ENCODE measurements around the gene SLC9A8. TPM values are rescaled to one million over a fixed set of nuclear protein-coding genes. Genes with fewer than 3 reads are reported as not detected.
"Not testable (repeated sequence)": the region's sequence is repeated elsewhere in the genome, so short reads cannot be mapped to it uniquely, and the experiment has no call there.

SLC9A8 gene
- total RNA-seq, 5 donors from 2014 or later (not counting 1 experiment from before 2014, with no cell fraction given), result 22.2 to 34.2 (median 25.6) TPM

GRCh38 chr20:49856904-49857303 is 44.3 kb downstream of the SLC9A8 start:
- peaks cover 0 to 68% of the 10 kb centered on the region in 2 donors for H3K36me3 ChIP-seq (ENCODE audit: control insufficient read depth in 2 of 2, extremely low read depth in 1 of 2, insufficient read depth in 1 of 2, low read length in 1 of 2)
- no peak for DNase-seq
- POLR2A ChIA-PET, result interaction anchor here in 1 of 2 donors (0.6 kb wide), 2 partner anchors 16 to 185 kb away, joined by 3 to 4 read pairs; no protein-coding TSS in a partner anchor

GRCh38 chr20:49858076-49858585 is 45.5 kb downstream of the SLC9A8 start:
- WGBS (ENCODE audit: insufficient coverage), result no CpG with 5 or more reads among the region's 2 CpGs
- peaks cover 54% of the 10 kb centered on the region for H3K36me3 Mint-ChIP-seq
- POLR2A ChIA-PET, result no interaction called here
- no peak for DNase-seq
- Histone ChIP-seq H3K27me3 (replicated peaks in 1 of 2; ENCODE audit: control insufficient read depth in 2 of 2, extremely low read depth in 1 of 2, insufficient read depth in 2 of 2, low read length in 1 of 2) (no peaks in the 10 kb centered on the region), H3K36me3 (ENCODE audit: control insufficient read depth in 2 of 2, extremely low read depth in 1 of 2, insufficient read depth in 1 of 2, low read length in 1 of 2) (peaks cover 0 to 69% of the 10 kb centered on the region in 2 donors), H3K4me3 (ENCODE audit: control insufficient read depth in 1 of 2, extremely low read depth in 1 of 2, low read length in 1 of 2) (no peak overlapping the region), H3K4me1 (ENCODE audit: control insufficient read depth in 1 of 2, extremely low read depth in 1 of 2, insufficient read depth in 2 of 2, low read length in 2 of 2) (no peaks in the 10 kb centered on the region), H3K27ac (ENCODE audit: low read length) (no peak overlapping the region), H3K9me3 (no peaks in the 10 kb centered on the region)
- ATAC-seq (replicated peaks in 1 of 4), result no peak
- CTCF ChIA-PET, result no interaction called here
- H3K9me3 Mint-ChIP-seq, result no peaks in the 10 kb centered on the region
- H3K27me3 Mint-ChIP-seq, result no peaks in the 10 kb centered on the region
- H3K4me1 Mint-ChIP-seq, result no peaks in the 10 kb centered on the region
- H3K27ac Mint-ChIP-seq, result no peak overlapping the region
- no peak overlapping the region for H3K4me3 Mint-ChIP-seq

More at GRCh38 chr20:49856904-49857303, 44.3 kb downstream of the SLC9A8 start:
- no peaks in the 10 kb centered on the region for H3K4me1 ChIP-seq (ENCODE audit: control insufficient read depth in 1 of 2, extremely low read depth in 1 of 2, insufficient read depth in 2 of 2, low read length in 2 of 2)
- no peak overlapping the region for H3K4me3 ChIP-seq (ENCODE audit: control insufficient read depth in 1 of 2, extremely low read depth in 1 of 2, low read length in 1 of 2)
- WGBS (ENCODE audit: insufficient coverage), result no CpG with 5 or more reads among the region's 3 CpGs
- H3K9me3 ChIP-seq, result no peaks in the 10 kb centered on the region
- Mint-ChIP-seq H3K36me3 (peaks cover 52% of the 10 kb centered on the region), H3K27ac (no peak overlapping the region), H3K27me3 (no peaks in the 10 kb centered on the region), H3K9me3 (no peaks in the 10 kb centered on the region), H3K4me3 (no peak overlapping the region), H3K4me1 (no peaks in the 10 kb centered on the region)
- ATAC-seq (replicated peaks in 1 of 4), result no peak
- no peaks in the 10 kb centered on the region for H3K27me3 ChIP-seq (replicated peaks in 1 of 2; ENCODE audit: control insufficient read depth in 2 of 2, extremely low read depth in 1 of 2, insufficient read depth in 2 of 2, low read length in 1 of 2)
- CTCF ChIA-PET, result interaction anchor here in 1 of 2 donors (0.8 kb wide), 1 partner anchor 14 kb away, joined by 3 read pairs; no protein-coding TSS in a partner anchor
- H3K27ac ChIP-seq (ENCODE audit: low read length), result no peak overlapping the region

- WGBS (ENCODE audit: insufficient coverage), result 97% methylated on average over 4 of the region's 6 CpGs
- Mint-ChIP-seq H3K27me3 (no peaks in the 10 kb centered on the region), H3K36me3 (peaks cover 51% of the 10 kb centered on the region), H3K9me3 (no peaks in the 10 kb centered on the region), H3K4me1 (no peaks in the 10 kb centered on the region), H3K4me3 (no peak overlapping the region), H3K27ac (no peak overlapping the region)
- Histone ChIP-seq H3K4me3 (ENCODE audit: control insufficient read depth in 1 of 2, extremely low read depth in 1 of 2, low read length in 1 of 2) (no peak overlapping the region), H3K27ac (ENCODE audit: low read length) (no peak overlapping the region), H3K36me3 (ENCODE audit: control insufficient read depth in 2 of 2, extremely low read depth in 1 of 2, insufficient read depth in 1 of 2, low read length in 1 of 2) (peaks cover 0 to 67% of the 10 kb centered on the region in 2 donors), H3K4me1 (ENCODE audit: control insufficient read depth in 1 of 2, extremely low read depth in 1 of 2, insufficient read depth in 2 of 2, low read length in 2 of 2) (no peaks in the 10 kb centered on the region), H3K27me3 (replicated peaks in 1 of 2; ENCODE audit: control insufficient read depth in 2 of 2, extremely low read depth in 1 of 2, insufficient read depth in 2 of 2, low read length in 1 of 2) (no peaks in the 10 kb centered on the region), H3K9me3 (no peaks in the 10 kb centered on the region)
- ChIA-PET CTCF (no interaction called here), POLR2A (no interaction called here)
- DNase-seq (no peak), ATAC-seq (replicated peaks in 1 of 4) (no peak)
Measured at GRCh38 chr20:49859011-49859410, 46.4 kb downstream of the SLC9A8 start.

GRCh38 chr20:49859807-49860206 is 47.2 kb downstream of the SLC9A8 start:
- Histone ChIP-seq H3K4me1 (ENCODE audit: control insufficient read depth in 1 of 2, extremely low read depth in 1 of 2, insufficient read depth in 2 of 2, low read length in 2 of 2) (no peaks in the 10 kb centered on the region), H3K4me3 (ENCODE audit: control insufficient read depth in 1 of 2, extremely low read depth in 1 of 2, low read length in 1 of 2) (no peak overlapping the region), H3K9me3 (no peaks in the 10 kb centered on the region), H3K27me3 (replicated peaks in 1 of 2; ENCODE audit: control insufficient read depth in 2 of 2, extremely low read depth in 1 of 2, insufficient read depth in 2 of 2, low read length in 1 of 2) (no peaks in the 10 kb centered on the region), H3K27ac (ENCODE audit: low read length) (no peak overlapping the region), H3K36me3 (ENCODE audit: control insufficient read depth in 2 of 2, extremely low read depth in 1 of 2, insufficient read depth in 1 of 2, low read length in 1 of 2) (peaks cover 0 to 69% of the 10 kb centered on the region in 2 donors)
- H3K27me3 Mint-ChIP-seq, result no peaks in the 10 kb centered on the region
- no peak overlapping the region for H3K27ac Mint-ChIP-seq
- peaks cover 52% of the 10 kb centered on the region for H3K36me3 Mint-ChIP-seq
- H3K4me3 Mint-ChIP-seq, result no peak overlapping the region
- ChIA-PET CTCF (interaction anchor here in 1 of 2 donors (0.6 to 0.8 kb wide), 2 partner anchors 165 to 562 kb away, joined by 4 to 5 read pairs; no protein-coding TSS in a partner anchor), POLR2A (interaction anchor here in 1 of 2 donors (0.6 kb wide), 1 partner anchor 14 kb away, joined by 6 read pairs; no protein-coding TSS in a partner anchor)
- no peak for ATAC-seq (replicated peaks in 1 of 4)
- no peaks in the 10 kb centered on the region for H3K4me1 Mint-ChIP-seq
- H3K9me3 Mint-ChIP-seq, result no peaks in the 10 kb centered on the region
- no peak for DNase-seq

- POLR2A ChIA-PET; H3K27me3 ChIP-seq (replicated peaks in 1 of 2; ENCODE audit: control insufficient read depth in 2 of 2, extremely low read depth in 1 of 2, insufficient read depth in 2 of 2, low read length in 1 of 2); H3K9me3 Mint-ChIP-seq; H3K27ac Mint-ChIP-seq; H3K27me3 Mint-ChIP-seq; H3K9me3 ChIP-seq; DNase-seq; H3K4me1 ChIP-seq (ENCODE audit: control insufficient read depth in 1 of 2, extremely low read depth in 1 of 2, insufficient read depth in 2 of 2, low read length in 2 of 2); H3K4me3 Mint-ChIP-seq; CTCF ChIA-PET; ATAC-seq (replicated peaks in 1 of 4); H3K27ac ChIP-seq (ENCODE audit: low read length); H3K4me1 Mint-ChIP-seq; H3K4me3 ChIP-seq (ENCODE audit: control insufficient read depth in 1 of 2, extremely low read depth in 1 of 2, low read length in 1 of 2): not testable (repeated sequence)
- peaks cover 0 to 69% of the 10 kb centered on the region in 2 donors for H3K36me3 ChIP-seq (ENCODE audit: control insufficient read depth in 2 of 2, extremely low read depth in 1 of 2, insufficient read depth in 1 of 2, low read length in 1 of 2)
- peaks cover 53% of the 10 kb centered on the region for H3K36me3 Mint-ChIP-seq
- WGBS (ENCODE audit: insufficient coverage), result 100% methylated on average over 1 of the region's 3 CpGs
Measured at GRCh38 chr20:49861232-49861631, 48.6 kb downstream of the SLC9A8 start.

- Mint-ChIP-seq H3K27me3 (no peaks in the 10 kb centered on the region), H3K27ac (no peak overlapping the region), H3K4me3 (no peak overlapping the region), H3K4me1 (peaks cover 0 to 2% (median 0%) of the 10 kb centered on the region in 3 donors), H3K9me3 (no peaks in the 10 kb centered on the region), H3K36me3 (peaks cover 56% of the 10 kb centered on the region)
- Histone ChIP-seq H3K27me3 (replicated peaks in 1 of 2; ENCODE audit: control insufficient read depth in 2 of 2, extremely low read depth in 1 of 2, insufficient read depth in 2 of 2, low read length in 1 of 2) (no peaks in the 10 kb centered on the region), H3K4me1 (ENCODE audit: control insufficient read depth in 1 of 2, extremely low read depth in 1 of 2, insufficient read depth in 2 of 2, low read length in 2 of 2) (no peaks in the 10 kb centered on the region), H3K27ac (ENCODE audit: low read length) (no peak overlapping the region), H3K36me3 (ENCODE audit: control insufficient read depth in 2 of 2, extremely low read depth in 1 of 2, insufficient read depth in 1 of 2, low read length in 1 of 2) (peaks cover 0 to 65% of the 10 kb centered on the region in 2 donors), H3K4me3 (ENCODE audit: control insufficient read depth in 1 of 2, extremely low read depth in 1 of 2, low read length in 1 of 2) (no peak overlapping the region), H3K9me3 (no peaks in the 10 kb centered on the region)
- POLR2A ChIA-PET, result interaction anchor here in 1 of 2 donors (0.7 kb wide), 1 partner anchor 29 kb away, joined by 5 read pairs; no protein-coding TSS in a partner anchor
- DNase-seq, result no peak
- no peak for ATAC-seq (replicated peaks in 1 of 4)
- WGBS (ENCODE audit: insufficient coverage), result no CpG with 5 or more reads among the region's 6 CpGs
- CTCF ChIA-PET, result no interaction called here
Measured at GRCh38 chr20:49862607-49863200, 50.1 kb downstream of the SLC9A8 start.

Data from T-cell (primary cell).